Hematopoietic multipotent progenitor cell treated with erythropoietin and hydrocortisone succinate and interleukin-3 and kit ligand, for 6 days (in vitro differentiated cells): ENCODE results near the gene JPH2.
A peak's percentile ranks its signal among the peaks of the same experiment; 100 is the strongest.
"Not testable (repeated sequence)": the region's sequence is repeated elsewhere in the genome, so short reads cannot be mapped to it uniquely, and the experiment has no call there.

ENCODE experiments used
- DNase-seq: peaks from one replicate; pipeline ENCODE4 v3.0.0-alpha.2; 2015

Gene JPH2

DNA sequence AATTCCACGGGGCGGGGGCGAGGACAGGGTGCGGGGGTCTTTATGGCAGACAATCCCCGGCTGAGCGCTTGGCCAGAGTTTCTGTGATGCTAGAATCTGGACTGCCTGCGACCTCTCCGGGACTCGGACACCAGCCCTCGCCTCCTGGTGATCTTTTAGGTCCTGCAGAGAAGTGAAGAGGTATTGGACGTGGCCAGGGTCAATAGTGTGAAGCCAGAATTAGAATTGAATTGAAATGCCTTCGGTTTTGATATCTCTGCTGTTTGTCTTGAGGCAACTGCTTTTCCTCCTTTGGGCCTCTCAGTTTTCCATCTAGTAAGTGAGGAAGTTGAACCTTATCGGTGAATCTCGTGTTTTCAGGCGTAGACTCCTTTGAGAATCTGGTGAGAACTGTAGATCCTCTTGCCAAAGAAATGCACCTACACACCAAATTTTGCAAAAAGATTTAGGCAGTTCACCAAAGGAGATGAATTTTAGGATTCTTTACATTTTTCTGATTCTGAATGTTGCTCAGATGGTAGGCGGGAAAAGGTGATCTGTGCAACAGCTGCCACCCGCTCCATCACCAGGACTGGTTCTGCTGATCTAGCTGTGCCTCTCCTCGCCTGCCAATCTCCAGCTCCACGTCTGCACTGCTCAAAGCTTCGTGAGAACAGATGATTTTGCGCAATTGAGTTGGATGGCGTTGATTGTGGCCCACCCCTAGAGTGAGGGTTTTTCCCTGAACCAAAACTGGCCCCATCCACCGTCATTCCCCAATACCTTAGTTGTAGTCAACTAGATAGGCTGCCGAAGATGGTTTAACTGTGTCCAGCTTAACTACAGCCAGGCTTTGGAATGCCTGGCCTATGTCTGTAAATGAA lies 24.4 kb upstream of the JPH2 start:
- peak; percentile 49 for DNase-seq

DNA sequence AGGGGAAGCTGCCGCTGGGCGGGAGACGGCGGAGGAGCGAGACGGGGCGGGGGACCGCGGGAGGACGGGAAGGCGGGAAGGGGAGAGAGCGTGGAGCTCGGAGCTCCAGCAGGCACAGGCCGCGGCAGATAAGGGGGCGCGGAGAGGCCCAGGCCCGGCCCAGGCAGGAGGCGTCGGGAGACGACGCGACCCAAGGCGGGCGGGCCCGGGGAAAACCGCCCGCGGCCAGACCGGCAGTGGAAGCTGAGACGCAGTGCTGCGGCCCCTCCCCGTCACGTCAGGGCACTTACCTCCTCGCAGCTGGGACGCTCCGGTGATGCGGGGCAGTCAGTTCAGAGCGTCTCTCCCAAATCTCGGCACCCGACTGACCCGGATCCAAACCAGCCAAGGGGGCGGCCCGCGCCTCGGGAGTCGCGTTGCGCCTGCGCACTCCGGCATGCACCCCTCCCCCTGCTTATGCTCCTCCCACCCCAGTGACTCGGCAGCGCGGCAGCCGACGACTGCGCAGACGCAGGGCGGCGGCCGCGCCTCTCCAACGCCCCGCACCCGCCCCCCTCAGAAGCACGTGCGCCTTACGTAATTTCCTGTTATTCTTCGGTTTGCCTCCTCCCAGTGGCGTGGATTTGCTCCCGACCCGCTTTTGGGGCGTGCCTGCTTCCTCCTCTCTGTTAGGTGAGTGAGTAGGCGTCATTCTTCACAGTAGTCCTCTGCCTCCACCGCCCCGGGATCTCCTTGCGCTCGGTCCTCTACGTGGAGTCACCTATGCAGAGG lies 23.6 kb upstream of the JPH2 start, which contains the start of gene OSER1:
Gene OSER1, minus strand, starts transcription at position 366 of the 771 bp plus-strand sequence. CDS start 3,814 bp downstream, outside the sequence.
- DNase-seq = peak; percentile 99

DNA sequence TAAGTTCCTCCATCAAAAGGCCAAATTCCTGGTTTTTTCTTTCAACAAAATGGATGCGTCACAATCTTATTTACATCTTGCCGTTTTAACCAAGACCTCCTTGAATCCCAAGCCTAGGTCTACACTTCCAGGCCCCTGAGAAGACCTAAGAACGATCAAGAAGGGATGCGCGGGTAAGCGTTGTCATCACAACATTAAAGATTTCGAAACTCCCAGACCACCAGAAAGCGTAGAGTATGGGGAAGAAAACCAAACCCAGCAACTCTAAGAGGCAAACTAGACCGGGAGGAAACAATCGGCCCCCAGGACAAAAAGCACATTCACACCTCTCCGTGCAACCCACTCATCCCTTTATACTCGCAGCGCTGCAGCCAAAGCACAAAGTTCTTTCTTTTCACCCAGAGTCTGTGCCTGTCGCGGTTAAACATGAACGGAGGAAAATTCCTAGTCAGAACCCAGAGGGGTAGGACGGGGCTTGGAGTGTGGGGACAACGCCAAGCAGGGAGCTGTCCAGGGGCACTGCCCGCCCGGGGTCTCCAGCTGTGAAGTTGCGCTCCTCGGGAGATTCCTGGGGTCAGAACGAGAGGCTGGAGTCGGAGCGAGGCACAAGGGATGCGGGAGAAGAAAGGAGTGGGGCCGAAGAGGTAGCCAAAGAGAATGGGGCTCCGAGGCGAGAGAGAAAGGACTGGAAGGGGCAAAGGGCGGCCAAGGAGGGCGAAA lies 22.9 kb upstream of the JPH2 start:
- peak; percentile 56 for DNase-seq

DNA sequence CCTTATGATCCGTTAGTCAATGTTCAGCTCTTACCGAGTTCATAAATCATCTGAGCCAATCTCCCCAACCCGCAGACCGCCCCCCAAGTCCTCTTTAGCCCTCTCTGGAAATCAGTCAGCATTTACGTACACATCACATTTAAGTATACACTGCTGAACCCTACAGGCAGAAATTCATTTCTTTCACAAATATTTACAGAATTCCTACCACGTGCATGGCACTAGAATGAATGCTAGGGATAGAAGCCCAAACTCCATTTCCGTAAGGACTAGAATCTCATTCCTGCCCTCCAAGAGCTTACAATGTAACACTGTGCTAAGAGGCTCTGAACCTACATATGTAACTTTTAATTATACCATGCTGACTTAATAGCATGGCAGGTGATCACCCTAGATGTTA lies 21.8 kb upstream of the JPH2 start:
- DNase-seq = no peak

DNA sequence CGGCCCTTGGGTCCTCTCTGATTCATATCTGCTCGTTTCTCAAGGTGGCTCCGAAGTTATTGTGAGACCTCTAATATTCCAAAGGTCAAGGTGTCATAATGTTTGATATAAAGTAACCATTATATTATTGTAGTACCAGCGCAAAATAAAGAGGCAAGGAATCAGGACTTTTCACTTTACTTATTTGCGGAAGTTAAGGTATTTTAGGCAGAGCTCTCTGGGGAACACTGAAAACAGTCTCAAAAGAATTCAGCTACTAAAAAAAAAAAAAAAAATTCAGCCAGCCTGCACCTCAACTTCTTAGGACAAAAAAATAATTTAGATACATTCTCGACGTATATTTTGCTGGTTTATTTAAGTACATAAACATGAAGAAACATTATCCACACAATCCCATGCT lies 21.2 kb upstream of the JPH2 start:
- no peak for DNase-seq

- no peak for DNase-seq
These were observed 20.2 kb upstream of the JPH2 start for GRCh38 chr20:44207126-44207723.

DNA sequence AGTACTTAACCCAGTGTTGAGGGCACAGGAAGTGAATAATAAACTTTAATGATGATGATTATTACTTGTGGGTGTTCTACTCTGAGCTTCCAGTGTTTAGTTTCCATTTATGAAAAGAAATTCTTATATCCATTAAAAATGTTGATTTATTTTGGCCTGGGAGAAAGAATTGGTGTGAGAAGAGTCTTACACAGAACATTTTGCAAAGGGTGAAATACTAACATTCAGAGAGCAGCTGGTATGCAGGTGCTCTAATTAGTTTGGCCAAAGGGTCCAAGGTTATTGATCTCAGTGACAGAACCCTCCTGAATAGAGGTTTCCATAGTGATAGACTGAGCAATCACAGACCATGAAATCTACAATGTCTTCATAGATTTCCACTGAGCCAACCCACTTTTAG lies 19.1 kb upstream of the JPH2 start:
- no peak for DNase-seq

GRCh38 chr20:44204832-44205215 lies 17.8 kb upstream of the JPH2 start:
- no peak for DNase-seq

- DNase-seq = peak; percentile 63
These were observed 17.3 kb upstream of the JPH2 start for GRCh38 chr20:44204156-44204831.

GRCh38 chr20:44203161-44203560 lies 16.2 kb upstream of the JPH2 start:
- DNase-seq = no peak

DNA sequence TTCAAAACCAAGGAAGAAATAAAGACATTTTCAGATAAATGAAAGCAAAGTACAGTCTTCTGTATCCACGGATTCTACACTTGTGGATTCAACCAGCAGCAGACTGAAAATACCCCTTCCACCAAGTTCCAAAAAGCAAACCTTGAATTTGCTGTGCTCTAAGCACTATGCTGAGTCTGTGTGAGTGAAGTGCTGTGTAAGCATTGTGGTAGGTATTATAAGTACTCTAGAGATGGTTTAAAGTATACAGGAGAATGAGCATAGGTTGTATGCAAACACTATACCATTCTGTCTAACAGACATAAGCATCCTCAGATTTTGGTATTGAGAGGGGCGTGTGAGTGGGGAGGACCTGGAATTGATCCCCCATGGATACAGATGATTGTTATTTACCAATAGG lies 14.0 kb upstream of the JPH2 start:
- DNase-seq = no peak

DNA sequence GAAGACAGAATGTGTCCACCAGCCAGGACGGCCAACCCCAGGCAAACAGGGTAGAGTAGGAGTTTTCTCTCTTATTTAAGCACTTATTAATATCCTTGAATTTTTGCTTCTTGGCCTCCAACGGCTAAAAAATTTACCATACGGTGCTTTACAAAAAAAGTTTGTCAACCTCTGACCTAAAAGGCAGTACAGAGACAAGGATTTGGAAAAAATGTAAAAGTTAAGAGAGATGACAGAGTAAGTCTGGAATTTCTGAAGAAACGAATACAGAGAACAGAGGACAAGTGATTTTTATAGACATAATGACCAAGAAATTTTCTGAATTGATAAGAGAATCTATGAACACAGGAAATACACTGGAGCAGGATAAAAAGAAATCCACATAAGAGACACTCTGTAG lies 13.4 kb upstream of the JPH2 start:
- DNase-seq = no peak

DNA sequence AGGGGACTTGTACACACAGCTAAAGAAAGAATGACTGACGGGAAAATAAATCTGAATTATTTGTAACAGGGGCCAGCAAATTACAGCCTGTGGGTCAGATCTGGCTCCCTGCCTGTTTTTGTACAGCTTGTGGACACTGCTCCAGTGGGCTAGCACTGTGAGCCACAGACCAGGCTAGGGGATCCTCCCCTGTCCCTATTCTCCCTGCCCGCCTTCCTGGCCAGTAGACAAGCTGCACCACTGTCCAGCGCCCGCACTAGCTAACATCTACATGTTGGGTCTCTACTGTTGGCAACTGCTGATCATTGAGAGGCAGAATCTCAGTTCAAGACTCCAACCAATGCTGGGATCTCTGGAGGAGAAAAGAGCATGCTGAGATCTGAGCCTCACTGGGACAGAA lies 12.9 kb upstream of the JPH2 start:
- DNase-seq = no peak

GRCh38 chr20:44198872-44199271 lies 11.9 kb upstream of the JPH2 start:
- no peak for DNase-seq

DNA sequence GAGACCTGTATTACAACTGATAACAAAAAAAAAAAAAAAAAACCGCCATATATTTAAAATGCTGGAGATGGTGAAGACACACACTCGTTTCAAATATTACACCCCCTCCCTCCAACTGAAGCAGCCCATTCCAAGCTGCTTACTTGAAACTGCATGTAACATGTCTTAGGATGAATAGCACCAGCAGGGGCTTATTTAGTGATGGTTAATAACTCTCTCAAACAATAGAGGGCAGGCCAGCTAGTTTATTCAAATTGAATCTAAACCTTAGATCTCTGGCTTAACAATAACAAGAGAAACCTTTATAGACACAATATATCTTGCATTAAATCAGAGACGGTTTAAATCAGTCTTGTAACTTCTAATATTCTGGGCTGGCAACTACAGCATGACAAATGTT lies 9.3 kb upstream of the JPH2 start:
- peak; percentile 41 for DNase-seq

GRCh38 chr20:44195605-44196004 lies 8.6 kb upstream of the JPH2 start:
- DNase-seq = peak; percentile 50

DNA sequence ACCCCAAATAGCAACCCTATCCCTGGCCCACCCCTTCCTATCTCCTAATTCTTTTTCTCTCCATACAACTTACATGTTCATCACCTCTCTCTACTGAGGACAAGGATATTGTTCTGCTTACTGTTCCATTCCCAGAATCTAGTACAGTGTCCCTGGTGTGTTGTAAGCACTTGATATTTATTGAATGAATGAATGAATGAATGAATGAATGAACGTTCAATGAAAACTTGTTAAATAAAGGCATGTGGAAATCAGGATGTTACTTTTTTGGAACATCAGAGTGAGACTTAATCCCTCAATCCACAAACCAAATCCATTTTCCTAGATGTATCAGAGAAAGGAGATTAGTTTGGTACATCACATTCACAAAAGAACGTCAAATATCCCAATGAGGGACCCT lies 6.8 kb upstream of the JPH2 start:
- no peak for DNase-seq

DNA sequence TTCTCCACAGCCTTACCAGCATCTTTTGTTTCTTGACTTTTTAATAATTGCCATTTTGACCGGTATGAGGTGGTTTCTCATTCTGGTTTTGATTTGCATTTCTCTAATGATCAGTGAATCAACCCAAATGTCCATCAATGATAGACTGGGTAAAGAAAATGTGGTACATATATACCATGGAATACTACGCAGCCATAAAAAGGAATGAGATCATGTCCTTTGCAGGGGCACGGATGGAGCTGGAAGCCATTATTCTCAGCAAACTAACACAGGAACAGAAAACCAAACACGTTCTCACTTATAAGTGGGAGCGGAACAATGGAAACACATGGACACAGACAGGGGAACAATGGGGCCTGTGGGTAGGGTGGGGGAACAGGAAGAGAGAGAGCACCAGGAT lies 4.7 kb upstream of the JPH2 start:
- not testable (repeated sequence) for DNase-seq

DNA sequence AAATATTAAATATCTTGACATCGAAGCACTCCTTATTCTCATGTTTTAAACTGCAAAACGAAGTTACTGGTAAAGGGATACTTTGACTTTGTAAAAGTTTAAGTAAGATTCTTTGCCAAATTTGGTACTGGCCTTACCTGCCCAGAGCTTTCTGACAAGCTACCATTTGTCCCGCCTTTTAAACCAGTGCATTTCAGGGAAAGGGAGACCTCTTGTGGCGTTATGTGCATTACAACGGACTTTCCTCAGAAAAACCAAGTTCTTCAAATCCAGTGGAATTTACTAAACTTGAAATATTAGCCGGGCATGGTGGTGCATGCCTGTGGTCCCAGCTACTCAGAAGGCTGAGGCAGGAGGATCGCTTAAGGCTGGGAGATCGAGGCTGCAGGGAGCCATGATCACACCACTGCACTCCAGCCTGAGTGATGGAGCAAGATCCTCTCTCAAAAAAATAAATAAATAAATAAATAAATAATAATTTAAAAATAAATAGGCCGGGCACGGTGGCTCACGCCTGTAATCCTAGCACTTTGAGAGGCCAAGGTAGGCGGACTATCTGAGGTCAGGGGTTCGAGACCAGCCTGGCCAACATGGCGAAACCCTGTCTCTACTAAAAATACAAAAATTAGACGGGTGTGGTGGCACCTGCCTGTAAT lies 3.3 kb upstream of the JPH2 start:
- DNase-seq = peak; percentile 83

DNA sequence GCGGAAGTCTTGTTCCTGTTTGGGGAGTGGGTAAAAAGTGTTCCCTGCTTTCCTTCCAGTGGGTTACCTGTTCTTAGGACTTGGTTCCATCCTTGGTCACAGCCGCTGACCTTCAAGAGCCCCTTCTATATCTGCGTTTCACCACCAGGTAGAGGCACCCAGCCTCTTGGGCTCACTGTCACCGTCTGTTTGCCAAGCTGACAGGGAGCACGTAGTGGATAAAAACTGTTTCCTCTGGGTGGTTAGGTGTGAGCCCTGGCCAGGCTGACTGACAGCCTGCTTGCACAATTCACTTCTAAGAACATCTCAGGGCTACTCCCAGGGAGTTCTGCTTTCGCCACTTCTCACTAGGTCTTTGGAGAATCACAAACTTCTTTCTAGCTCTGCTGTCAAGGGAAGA lies 1.8 kb upstream of the JPH2 start:
- DNase-seq = peak; percentile 55

GRCh38 chr20:44187772-44188709 lies 1.1 kb upstream of the JPH2 start:
- DNase-seq = no peak
